WTC11 (cell line): ENCODE data around the gene NUDCD3. TPM values are rescaled to one million over a fixed set of nuclear protein-coding genes. Genes with fewer than 3 reads are reported as not detected.

ENCODE experiments used
- ATAC-seq: fragments of 200-7000 bp; cut with Tn5 transposase; 2 replicates; pipeline ENCODE4 v1.10.0; 2021; ENCODE audit warnings: mild to moderate bottlenecking, moderate library complexity
- CTCF ChIA-PET: fragments of 300-600 bp; sonication (Branson Sonifier 250); formaldehyde crosslinking; loops from one replicate; lab custom pipeline; 2021; ENCODE audit warnings: antibody characterized with exemption; lab: Charles Lee
- POLR2A ChIA-PET: fragments of 350-600 bp; sonication (Branson Sonifier 250); formaldehyde crosslinking; loops from one replicate; lab custom pipeline; 2021; ENCODE audit warnings: antibody characterized with exemption; lab: Charles Lee
- DNase-seq: peaks from one replicate; pipeline ENCODE4 v3.0.0; 2021; ENCODE audit warnings: low spot score
- H3K27ac Mint-ChIP-seq: 2 replicates; pipeline ENCODE4 v1.8.0; 2021; ENCODE audit warnings: mixed read lengths
- H3K27me3 Mint-ChIP-seq: 2 replicates; pipeline ENCODE4 v1.8.0; 2021; ENCODE audit warnings: low read depth, mild to moderate bottlenecking, moderate library complexity, mixed read lengths
- H3K36me3 Mint-ChIP-seq: 2 replicates; pipeline ENCODE4 v1.8.0; 2021; ENCODE audit warnings: mixed read lengths
- H3K4me1 Mint-ChIP-seq: 2 replicates; pipeline ENCODE4 v1.8.0; 2022; ENCODE audit warnings: mixed read lengths
- H3K4me3 Mint-ChIP-seq: 2 replicates; pipeline ENCODE4 v1.8.0; 2021; ENCODE audit warnings: mild to moderate bottlenecking, moderate library complexity, mixed read lengths
- H3K9me3 Mint-ChIP-seq: 2 replicates; pipeline ENCODE4 v1.8.0; 2021; ENCODE audit warnings: mixed read lengths
- CBFB ChIP-seq: sonication (generic); formaldehyde crosslinking; IDR thresholded peaks from 2 replicates; pipeline ENCODE4 v1.8.1; 2022; ENCODE audit warnings: mild to moderate bottlenecking, low read depth, missing genetic modification reagents
- JAZF1 ChIP-seq: fragments of 250-450 bp; sonication (Bioruptor Pico); IDR thresholded peaks from 2 replicates; pipeline ENCODE4 v1.9.0; 2021; ENCODE audit warnings: moderate library complexity, mild to moderate bottlenecking, inconsistent platforms
- MYBL2 ChIP-seq: sonication (generic); formaldehyde crosslinking; IDR thresholded peaks from 2 replicates; pipeline ENCODE4 v1.8.1; 2023; ENCODE audit warnings: mild to moderate bottlenecking, moderate library complexity, missing genetic modification reagents
- NFATC4 ChIP-seq: fragments of 250-450 bp; sonication (Bioruptor Pico); IDR thresholded peaks from 2 replicates; pipeline ENCODE4 v1.9.0; 2021; ENCODE audit warnings: mild to moderate bottlenecking
- OVOL2 ChIP-seq: fragments of 250-450 bp; sonication (Bioruptor Pico); IDR thresholded peaks from 2 replicates; pipeline ENCODE4 v1.9.0; 2021; ENCODE audit warnings: mild to moderate bottlenecking, borderline replicate concordance
- ZBTB21 ChIP-seq: sonication (generic); formaldehyde crosslinking; IDR thresholded peaks from 2 replicates; pipeline ENCODE4 v1.8.1; 2023; ENCODE audit warnings: mild to moderate bottlenecking, missing genetic modification reagents, borderline replicate concordance
- ZNF138 ChIP-seq: sonication (generic); formaldehyde crosslinking; conservative IDR thresholded peaks from 2 replicates; pipeline ENCODE4 v1.8.1; 2022; ENCODE audit warnings: mild to moderate bottlenecking, moderate library complexity, missing genetic modification reagents
- ZNF263 ChIP-seq: sonication (generic); formaldehyde crosslinking; IDR thresholded peaks from 2 replicates; pipeline ENCODE4 v1.8.1; 2022; ENCODE audit warnings: low read depth, mild to moderate bottlenecking, moderate library complexity, missing genetic modification reagents
- ZNF317 ChIP-seq: sonication (generic); formaldehyde crosslinking; IDR thresholded peaks from 2 replicates; pipeline ENCODE4 v1.8.1; 2023; ENCODE audit warnings: low read depth, mild to moderate bottlenecking, moderate library complexity, missing genetic modification reagents, borderline replicate concordance
- ZNF416 ChIP-seq: fragments of 250-450 bp; sonication (Bioruptor Pico); IDR thresholded peaks from 2 replicates; pipeline ENCODE4 v1.9.0; 2021; ENCODE audit warnings: mild to moderate bottlenecking, inconsistent platforms
- ZNF671 ChIP-seq: fragments of 250-450 bp; sonication (Bioruptor Pico); IDR thresholded peaks from 2 replicates; pipeline ENCODE4 v1.8.0; 2021; ENCODE audit warnings: mild to moderate bottlenecking
- total RNA-seq: library from RNA; stranded (reverse); gene quantifications from 3 replicates; pipeline ENCODE4 v1.2.3, GENCODE V29; 2021
- TF ChIP-seq, protein P1 (sequence below): fragments of 250-450 bp; sonication (Bioruptor Pico); IDR thresholded peaks from 2 replicates; pipeline ENCODE4 v1.9.0; 2021; ENCODE audit warnings: mild to moderate bottlenecking
- TF ChIP-seq, protein P2 (sequence below): sonication (generic); formaldehyde crosslinking; IDR thresholded peaks from 2 replicates; pipeline ENCODE4 v1.8.0; 2023; ENCODE audit warnings: missing genetic modification reagents
- TF ChIP-seq, protein P3 (sequence below): fragments of 250-450 bp; sonication (Bioruptor Pico); conservative IDR thresholded peaks from 2 replicates; pipeline ENCODE4 v1.9.0; 2021; ENCODE audit warnings: mild to moderate bottlenecking
- TF ChIP-seq, protein P4 (sequence below): sonication (generic); formaldehyde crosslinking; IDR thresholded peaks from 2 replicates; pipeline ENCODE4 v1.8.1; 2023; ENCODE audit warnings: mild to moderate bottlenecking, missing genetic modification reagents, moderate library complexity
- TF ChIP-seq, protein P5 (sequence below): sonication (generic); formaldehyde crosslinking; IDR thresholded peaks from 2 replicates; pipeline ENCODE4 v1.8.0; 2023; ENCODE audit warnings: missing genetic modification reagents, mild to moderate bottlenecking, borderline replicate concordance
- TF ChIP-seq, protein P6 (sequence below): fragments of 250-450 bp; sonication (Bioruptor Pico); IDR thresholded peaks from 2 replicates; pipeline ENCODE4 v1.8.0; 2021; ENCODE audit warnings: mild to moderate bottlenecking
- TF ChIP-seq, protein P7 (sequence below): sonication (generic); formaldehyde crosslinking; IDR thresholded peaks from 2 replicates; pipeline ENCODE4 v1.8.1; 2023; ENCODE audit warnings: mild to moderate bottlenecking, missing genetic modification reagents
- TF ChIP-seq, protein P8 (sequence below): sonication (generic); formaldehyde crosslinking; conservative IDR thresholded peaks from 2 replicates; pipeline ENCODE4 v1.8.1; 2023; ENCODE audit warnings: mild to moderate bottlenecking, low read depth, missing genetic modification reagents, moderate library complexity

The NUDCD3 gene
- total RNA-seq, 1 experiment from 2014 or later = 71.8 TPM

DNA sequence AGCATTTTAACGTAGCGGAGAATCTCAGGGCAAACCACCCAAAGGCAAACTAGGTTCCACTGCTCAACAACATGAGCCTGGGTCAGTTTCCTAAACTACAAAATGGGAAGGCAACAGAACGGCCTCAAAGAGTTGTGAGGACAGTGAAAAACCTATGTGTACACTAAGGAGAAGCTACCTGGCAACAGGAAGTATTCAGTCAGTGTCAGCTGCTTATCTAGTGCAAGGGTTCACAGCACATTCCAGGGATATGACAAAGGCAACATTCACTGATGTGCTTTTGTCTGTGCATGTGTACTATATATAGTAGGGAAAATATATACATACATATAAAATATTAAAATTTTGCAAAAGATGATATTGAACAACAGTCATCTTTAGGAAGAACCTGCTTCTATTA lies 17.2 kb downstream of the NUDCD3 start (continued):
- TF ChIP-seq, protein P1, sequence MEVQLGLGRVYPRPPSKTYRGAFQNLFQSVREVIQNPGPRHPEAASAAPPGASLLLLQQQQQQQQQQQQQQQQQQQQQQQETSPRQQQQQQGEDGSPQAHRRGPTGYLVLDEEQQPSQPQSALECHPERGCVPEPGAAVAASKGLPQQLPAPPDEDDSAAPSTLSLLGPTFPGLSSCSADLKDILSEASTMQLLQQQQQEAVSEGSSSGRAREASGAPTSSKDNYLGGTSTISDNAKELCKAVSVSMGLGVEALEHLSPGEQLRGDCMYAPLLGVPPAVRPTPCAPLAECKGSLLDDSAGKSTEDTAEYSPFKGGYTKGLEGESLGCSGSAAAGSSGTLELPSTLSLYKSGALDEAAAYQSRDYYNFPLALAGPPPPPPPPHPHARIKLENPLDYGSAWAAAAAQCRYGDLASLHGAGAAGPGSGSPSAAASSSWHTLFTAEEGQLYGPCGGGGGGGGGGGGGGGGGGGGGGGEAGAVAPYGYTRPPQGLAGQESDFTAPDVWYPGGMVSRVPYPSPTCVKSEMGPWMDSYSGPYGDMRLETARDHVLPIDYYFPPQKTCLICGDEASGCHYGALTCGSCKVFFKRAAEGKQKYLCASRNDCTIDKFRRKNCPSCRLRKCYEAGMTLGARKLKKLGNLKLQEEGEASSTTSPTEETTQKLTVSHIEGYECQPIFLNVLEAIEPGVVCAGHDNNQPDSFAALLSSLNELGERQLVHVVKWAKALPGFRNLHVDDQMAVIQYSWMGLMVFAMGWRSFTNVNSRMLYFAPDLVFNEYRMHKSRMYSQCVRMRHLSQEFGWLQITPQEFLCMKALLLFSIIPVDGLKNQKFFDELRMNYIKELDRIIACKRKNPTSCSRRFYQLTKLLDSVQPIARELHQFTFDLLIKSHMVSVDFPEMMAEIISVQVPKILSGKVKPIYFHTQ (CRISPR knock-in tag) = no peak
- TF ChIP-seq JAZF1 (CRISPR knock-in tag) = no peak

DNA sequence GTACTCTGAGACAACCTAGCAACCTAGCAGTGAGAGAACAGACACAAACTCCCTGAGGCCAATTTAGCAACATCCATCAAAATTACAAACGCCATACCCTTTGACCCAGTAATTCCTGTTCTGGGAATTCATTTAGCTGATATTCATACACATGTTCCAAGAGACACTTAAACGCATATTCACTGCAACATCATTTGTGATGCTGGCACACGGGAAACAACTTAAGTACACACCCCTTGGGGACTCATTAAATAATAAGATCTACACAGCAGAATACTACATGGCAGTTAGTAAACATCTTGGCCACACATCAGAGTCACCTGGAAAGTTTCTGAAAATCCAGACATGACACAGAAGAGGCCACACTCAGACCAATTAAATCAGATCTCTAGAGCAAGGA lies 17.6 kb downstream of the NUDCD3 start:
- CTCF ChIA-PET = no interaction called here
- TF ChIP-seq, protein P2, sequence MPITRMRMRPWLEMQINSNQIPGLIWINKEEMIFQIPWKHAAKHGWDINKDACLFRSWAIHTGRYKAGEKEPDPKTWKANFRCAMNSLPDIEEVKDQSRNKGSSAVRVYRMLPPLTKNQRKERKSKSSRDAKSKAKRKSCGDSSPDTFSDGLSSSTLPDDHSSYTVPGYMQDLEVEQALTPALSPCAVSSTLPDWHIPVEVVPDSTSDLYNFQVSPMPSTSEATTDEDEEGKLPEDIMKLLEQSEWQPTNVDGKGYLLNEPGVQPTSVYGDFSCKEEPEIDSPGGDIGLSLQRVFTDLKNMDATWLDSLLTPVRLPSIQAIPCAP (CRISPR knock-in tag) = no peak
- TF ChIP-seq ZNF263 (CRISPR knock-in tag) (no peak), ZBTB21 (CRISPR knock-in tag) (no peak), CBFB (CRISPR knock-in tag) (no peak), ZNF317 (CRISPR knock-in tag) (no peak), OVOL2 (CRISPR knock-in tag) (no peak), ZNF138 (CRISPR knock-in tag) (no peak), ZNF671 (no peak), ZNF416 (no peak), MYBL2 (CRISPR knock-in tag) (no peak), NFATC4 (no peak)
- TF ChIP-seq, protein P3, sequence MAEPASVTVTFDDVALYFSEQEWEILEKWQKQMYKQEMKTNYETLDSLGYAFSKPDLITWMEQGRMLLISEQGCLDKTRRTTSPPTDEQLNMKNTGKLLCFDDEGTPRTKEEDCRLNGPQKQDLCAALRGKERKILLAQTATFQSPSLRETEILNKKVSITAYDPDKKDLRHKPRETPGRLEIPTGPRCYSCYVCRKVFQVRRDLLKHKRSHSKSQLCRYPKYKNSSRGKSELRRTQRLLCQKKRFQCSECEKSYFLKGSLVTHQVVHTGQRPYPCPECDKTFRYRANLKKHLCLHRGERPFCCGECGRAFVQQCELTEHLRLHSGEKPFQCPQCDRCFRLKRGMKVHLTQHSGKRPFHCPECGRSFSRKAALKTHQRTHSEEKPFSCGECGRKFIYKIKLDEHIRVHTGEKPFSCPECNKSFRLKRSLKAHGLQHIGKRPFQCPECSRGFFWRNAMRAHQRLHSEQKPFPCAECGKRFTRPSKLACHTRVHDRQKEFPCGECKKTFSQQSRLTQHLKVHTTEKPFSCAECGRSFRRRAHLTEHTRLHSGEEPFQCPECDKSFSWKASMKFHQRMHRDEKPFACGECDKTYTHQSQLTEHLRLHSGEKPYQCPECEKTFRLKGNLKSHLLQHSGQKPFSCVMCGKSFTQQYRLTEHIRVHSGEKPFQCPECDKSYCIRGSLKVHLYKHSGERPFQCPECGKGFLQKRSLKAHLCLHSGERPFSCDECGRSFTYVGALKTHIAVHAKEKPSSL = no peak
- TF ChIP-seq, protein P4, sequence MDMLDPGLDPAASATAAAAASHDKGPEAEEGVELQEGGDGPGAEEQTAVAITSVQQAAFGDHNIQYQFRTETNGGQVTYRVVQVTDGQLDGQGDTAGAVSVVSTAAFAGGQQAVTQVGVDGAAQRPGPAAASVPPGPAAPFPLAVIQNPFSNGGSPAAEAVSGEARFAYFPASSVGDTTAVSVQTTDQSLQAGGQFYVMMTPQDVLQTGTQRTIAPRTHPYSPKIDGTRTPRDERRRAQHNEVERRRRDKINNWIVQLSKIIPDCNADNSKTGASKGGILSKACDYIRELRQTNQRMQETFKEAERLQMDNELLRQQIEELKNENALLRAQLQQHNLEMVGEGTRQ (CRISPR knock-in tag) = no peak
- TF ChIP-seq, protein P5, sequence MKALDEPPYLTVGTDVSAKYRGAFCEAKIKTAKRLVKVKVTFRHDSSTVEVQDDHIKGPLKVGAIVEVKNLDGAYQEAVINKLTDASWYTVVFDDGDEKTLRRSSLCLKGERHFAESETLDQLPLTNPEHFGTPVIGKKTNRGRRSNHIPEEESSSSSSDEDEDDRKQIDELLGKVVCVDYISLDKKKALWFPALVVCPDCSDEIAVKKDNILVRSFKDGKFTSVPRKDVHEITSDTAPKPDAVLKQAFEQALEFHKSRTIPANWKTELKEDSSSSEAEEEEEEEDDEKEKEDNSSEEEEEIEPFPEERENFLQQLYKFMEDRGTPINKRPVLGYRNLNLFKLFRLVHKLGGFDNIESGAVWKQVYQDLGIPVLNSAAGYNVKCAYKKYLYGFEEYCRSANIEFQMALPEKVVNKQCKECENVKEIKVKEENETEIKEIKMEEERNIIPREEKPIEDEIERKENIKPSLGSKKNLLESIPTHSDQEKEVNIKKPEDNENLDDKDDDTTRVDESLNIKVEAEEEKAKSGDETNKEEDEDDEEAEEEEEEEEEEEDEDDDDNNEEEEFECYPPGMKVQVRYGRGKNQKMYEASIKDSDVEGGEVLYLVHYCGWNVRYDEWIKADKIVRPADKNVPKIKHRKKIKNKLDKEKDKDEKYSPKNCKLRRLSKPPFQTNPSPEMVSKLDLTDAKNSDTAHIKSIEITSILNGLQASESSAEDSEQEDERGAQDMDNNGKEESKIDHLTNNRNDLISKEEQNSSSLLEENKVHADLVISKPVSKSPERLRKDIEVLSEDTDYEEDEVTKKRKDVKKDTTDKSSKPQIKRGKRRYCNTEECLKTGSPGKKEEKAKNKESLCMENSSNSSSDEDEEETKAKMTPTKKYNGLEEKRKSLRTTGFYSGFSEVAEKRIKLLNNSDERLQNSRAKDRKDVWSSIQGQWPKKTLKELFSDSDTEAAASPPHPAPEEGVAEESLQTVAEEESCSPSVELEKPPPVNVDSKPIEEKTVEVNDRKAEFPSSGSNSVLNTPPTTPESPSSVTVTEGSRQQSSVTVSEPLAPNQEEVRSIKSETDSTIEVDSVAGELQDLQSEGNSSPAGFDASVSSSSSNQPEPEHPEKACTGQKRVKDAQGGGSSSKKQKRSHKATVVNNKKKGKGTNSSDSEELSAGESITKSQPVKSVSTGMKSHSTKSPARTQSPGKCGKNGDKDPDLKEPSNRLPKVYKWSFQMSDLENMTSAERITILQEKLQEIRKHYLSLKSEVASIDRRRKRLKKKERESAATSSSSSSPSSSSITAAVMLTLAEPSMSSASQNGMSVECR = no peak
- TF ChIP-seq, protein P6, sequence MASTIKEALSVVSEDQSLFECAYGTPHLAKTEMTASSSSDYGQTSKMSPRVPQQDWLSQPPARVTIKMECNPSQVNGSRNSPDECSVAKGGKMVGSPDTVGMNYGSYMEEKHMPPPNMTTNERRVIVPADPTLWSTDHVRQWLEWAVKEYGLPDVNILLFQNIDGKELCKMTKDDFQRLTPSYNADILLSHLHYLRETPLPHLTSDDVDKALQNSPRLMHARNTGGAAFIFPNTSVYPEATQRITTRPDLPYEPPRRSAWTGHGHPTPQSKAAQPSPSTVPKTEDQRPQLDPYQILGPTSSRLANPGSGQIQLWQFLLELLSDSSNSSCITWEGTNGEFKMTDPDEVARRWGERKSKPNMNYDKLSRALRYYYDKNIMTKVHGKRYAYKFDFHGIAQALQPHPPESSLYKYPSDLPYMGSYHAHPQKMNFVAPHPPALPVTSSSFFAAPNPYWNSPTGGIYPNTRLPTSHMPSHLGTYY (CRISPR knock-in tag) = no peak
- TF ChIP-seq, protein P7, sequence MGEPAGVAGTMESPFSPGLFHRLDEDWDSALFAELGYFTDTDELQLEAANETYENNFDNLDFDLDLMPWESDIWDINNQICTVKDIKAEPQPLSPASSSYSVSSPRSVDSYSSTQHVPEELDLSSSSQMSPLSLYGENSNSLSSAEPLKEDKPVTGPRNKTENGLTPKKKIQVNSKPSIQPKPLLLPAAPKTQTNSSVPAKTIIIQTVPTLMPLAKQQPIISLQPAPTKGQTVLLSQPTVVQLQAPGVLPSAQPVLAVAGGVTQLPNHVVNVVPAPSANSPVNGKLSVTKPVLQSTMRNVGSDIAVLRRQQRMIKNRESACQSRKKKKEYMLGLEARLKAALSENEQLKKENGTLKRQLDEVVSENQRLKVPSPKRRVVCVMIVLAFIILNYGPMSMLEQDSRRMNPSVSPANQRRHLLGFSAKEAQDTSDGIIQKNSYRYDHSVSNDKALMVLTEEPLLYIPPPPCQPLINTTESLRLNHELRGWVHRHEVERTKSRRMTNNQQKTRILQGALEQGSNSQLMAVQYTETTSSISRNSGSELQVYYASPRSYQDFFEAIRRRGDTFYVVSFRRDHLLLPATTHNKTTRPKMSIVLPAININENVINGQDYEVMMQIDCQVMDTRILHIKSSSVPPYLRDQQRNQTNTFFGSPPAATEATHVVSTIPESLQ (CRISPR knock-in tag) = no peak
- TF ChIP-seq, protein P8, sequence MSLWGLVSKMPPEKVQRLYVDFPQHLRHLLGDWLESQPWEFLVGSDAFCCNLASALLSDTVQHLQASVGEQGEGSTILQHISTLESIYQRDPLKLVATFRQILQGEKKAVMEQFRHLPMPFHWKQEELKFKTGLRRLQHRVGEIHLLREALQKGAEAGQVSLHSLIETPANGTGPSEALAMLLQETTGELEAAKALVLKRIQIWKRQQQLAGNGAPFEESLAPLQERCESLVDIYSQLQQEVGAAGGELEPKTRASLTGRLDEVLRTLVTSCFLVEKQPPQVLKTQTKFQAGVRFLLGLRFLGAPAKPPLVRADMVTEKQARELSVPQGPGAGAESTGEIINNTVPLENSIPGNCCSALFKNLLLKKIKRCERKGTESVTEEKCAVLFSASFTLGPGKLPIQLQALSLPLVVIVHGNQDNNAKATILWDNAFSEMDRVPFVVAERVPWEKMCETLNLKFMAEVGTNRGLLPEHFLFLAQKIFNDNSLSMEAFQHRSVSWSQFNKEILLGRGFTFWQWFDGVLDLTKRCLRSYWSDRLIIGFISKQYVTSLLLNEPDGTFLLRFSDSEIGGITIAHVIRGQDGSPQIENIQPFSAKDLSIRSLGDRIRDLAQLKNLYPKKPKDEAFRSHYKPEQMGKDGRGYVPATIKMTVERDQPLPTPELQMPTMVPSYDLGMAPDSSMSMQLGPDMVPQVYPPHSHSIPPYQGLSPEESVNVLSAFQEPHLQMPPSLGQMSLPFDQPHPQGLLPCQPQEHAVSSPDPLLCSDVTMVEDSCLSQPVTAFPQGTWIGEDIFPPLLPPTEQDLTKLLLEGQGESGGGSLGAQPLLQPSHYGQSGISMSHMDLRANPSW (CRISPR knock-in tag) = no peak
- TF ChIP-seq, all 79 proteins: peak for 0
- Mint-ChIP-seq H3K27ac (no peak overlapping the region), H3K4me1 (no peaks in the 10 kb centered on the region), H3K9me3 (no peaks in the 10 kb centered on the region), H3K27me3 (no peaks in the 10 kb centered on the region), H3K4me3 (no peak overlapping the region), H3K36me3 (peaks cover 36% of the 10 kb centered on the region)
- ATAC-seq (no peak), DNase-seq (no peak)
- POLR2A ChIA-PET = no interaction called here
